HG03175 (cell line): ENCODE results near the gene SCGB3A1.

Source experiments
- ATAC-seq: cut with Tn5 transposase; IDR thresholded peaks from one replicate; pipeline ENCODE4 v1.9.1; 2021; ENCODE audit warnings: mild to moderate bottlenecking, moderate library complexity; ENCODE audit not compliant: unreplicated experiment

Gene SCGB3A1

DNA sequence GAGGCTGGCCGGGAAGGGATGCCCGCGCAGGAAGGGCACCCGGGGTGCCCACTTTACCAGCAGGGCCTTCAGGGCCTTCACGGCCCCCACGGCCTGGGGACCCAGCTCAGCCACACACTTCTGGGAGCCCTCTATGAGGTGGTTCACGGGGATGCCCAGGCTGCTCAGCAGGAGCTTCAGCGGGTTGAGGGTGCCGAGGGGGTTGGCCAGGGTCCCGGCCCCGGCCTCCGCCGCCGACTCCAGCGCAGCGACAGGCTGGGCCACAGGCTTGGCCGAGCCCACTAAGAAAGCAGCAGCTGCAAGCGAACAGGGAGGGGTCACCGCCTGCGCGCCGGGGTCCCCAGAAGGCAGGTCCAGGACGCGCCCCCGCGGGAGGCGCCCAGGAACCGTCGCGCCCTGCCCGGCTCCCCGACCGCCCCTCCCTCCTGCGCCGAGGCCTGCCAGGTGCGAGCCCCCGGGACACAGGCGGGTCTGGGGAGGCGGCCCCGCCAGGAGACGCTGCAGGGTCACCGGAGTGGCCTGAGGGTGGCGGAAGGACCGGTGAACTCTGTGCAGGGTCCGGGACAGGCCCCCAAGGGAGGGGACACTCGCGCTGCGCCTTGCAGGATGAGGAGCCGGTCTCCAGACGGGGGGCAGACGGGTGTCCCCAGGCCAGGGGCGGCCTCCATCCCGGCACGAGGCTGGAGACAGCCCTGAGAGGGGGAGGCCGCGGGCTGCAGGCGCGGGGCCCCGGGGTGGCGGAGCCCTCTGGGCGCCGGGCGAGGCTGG, 572 bp downstream of the SCGB3A1 start:
- no peak for ATAC-seq

DNA sequence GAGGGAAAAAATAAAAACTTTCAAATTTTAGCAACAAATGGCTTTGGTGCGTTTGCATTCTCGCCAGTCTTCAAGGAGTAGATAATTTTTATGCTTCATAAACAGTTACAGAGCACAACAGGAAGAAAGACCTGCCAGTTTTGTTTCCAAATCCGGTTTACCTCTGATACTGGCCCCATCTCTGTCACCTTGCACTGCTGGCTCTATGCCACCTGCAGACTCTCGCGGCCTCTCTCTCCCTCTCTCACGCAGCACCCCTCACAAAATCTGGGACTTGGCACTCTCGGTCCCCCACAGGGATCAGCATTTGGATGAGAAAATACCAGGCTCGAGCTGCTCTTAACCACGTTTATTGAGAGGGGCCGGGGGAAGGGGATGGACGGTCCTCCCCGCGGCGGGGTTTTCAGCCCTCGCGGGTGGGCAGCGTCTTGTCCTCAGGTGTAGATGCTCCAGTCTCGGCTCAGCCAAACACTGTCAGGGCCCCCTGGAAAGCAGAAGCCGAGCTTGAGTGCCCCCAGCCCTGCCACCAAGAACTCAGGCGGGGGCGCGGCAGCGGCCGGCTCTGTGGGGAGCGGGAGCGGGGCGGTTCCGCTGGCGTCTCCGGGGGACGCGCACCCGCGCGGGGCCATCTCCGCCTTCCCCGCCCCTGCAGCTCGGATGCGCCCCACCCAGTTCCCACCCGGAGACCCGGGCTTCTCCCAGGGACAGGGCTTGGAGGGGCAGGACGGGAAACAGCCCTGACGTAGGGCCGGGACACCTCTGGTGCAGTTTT, 1.3 kb downstream of the SCGB3A1 start:
- ATAC-seq, result no peak

GRCh38 chr5:180586870-180587269, 4.4 kb downstream of the SCGB3A1 start:
- ATAC-seq, result no peak

DNA sequence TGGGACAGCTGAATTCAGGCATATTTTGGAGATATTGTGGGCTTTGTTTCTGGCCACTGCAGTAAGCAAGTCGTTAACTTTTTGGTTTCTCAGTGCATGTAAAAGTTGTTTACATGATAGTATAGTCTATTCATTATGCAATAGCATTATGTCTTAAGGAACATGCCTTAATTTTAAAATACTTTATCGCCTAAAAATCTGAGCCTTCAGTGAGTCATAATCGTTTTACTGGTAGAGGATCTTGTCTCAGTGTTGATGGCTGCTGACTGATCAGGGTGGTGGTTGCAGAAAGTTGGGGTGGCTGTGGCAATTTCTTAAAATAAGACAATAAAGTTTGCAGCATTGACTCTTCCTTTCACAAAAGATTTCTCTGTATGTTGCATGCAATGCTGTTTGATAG, 5.1 kb downstream of the SCGB3A1 start:
- ATAC-seq, result no peak

DNA sequence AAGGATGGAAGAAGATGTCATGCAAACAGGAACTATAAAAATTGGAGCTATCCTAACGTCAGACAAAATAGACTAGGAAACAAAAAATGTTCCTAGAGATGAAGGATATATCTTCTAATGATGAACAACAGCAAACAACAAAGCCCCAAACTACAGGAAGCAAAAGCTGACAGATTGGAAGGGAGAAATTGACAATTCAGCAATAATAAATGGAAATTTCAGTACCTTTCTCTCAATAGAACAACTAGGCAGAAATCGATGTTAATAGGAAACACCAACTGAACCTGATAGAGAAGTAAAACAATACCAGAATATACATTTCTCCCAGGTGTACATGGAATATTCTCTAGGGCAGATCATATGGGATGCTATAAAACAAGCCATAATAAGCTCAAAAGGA, 7.6 kb downstream of the SCGB3A1 start:
- no peak for ATAC-seq

DNA sequence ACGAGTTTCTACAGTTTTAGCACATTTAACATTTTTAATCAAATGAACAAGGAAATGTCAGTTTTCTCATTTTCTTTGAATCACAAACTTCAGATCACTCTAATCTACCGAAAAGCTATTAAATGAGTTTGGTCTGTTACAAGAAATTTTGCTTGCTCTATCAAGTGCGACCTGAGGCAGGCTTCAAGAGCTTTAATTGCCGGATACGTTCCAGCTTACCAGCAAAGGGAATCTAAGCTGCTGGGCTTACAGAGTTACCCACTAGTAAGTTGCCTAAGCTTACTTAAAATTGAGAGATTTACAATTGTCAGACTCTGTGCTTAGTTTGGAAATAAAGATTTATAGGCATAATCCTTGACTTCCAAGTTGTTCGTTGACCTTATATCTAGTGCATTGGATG, 10.6 kb downstream of the SCGB3A1 start:
- no peak for ATAC-seq

DNA sequence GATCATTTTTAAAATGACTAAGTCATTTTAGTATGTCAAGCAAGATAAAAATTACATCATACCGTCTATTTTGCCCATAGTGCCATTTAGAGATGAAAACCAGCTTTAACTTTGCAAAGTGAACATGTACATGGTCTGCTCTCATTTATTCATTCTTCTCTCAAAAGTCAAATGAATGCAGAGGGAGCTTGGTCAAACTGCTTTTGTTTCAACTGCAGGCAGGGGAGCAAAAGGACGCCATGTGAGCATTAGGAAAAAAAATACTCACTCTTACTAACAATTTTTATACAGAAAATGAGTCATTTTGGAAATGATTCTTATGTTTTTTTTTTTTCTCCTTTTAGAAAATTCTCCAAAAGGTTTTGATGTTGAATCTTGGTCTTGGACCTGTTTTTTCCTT, 15.7 kb downstream of the SCGB3A1 start:
- no peak for ATAC-seq

DNA sequence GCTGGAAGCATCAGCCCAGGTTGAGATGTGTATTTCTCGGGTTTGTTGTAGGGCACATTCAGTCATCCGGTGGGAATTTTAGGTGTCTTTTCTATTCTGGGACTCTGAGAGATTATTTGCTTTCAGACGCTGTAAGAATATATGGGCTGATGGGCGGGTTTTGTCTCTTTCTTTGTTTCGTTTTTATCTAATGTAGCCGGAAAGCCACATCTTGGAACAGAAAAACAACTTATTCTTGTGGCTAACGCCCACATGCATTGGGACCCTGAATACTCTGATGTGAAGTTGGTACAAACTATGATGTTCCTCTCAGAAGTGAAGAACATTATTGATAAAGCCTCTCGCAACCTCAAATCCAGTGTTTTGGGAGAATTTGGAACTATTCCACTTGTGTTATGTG, 22.4 kb downstream of the SCGB3A1 start:
- no peak for ATAC-seq

GRCh38 chr5:180563994-180564393, 27.3 kb downstream of the SCGB3A1 start:
- no peak for ATAC-seq

- ATAC-seq, result no peak
These were observed 33.1 kb downstream of the SCGB3A1 start for GRCh38 chr5:180558232-180558631.

DNA sequence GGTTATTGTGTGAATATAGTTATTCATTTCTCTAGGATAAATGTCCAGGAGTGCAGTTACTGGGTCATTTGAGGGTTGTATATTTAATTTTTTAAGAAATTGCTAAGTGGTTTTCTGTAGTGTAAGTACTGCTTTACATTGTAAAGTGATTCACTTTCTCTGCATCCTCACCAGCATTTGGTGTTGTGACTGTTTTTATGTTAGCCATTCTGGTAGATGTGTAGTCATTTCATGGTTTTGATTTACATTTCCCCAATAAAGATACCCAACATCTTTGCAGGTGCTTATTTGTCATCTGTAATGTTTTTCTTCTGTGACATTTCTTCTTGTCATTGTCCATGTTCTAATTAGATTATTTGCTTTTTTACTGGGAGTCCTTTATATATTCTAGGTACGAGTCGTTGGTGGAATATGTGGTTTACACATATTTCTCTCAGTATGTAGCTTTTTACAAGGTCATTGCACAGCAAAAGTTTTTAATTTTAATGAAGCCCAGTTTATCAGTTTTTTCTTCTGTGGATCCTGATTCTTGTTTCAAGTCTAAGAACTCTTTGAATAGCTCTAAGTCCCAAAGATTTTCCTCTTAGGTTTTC, 34.0 kb downstream of the SCGB3A1 start:
- no peak for ATAC-seq

DNA sequence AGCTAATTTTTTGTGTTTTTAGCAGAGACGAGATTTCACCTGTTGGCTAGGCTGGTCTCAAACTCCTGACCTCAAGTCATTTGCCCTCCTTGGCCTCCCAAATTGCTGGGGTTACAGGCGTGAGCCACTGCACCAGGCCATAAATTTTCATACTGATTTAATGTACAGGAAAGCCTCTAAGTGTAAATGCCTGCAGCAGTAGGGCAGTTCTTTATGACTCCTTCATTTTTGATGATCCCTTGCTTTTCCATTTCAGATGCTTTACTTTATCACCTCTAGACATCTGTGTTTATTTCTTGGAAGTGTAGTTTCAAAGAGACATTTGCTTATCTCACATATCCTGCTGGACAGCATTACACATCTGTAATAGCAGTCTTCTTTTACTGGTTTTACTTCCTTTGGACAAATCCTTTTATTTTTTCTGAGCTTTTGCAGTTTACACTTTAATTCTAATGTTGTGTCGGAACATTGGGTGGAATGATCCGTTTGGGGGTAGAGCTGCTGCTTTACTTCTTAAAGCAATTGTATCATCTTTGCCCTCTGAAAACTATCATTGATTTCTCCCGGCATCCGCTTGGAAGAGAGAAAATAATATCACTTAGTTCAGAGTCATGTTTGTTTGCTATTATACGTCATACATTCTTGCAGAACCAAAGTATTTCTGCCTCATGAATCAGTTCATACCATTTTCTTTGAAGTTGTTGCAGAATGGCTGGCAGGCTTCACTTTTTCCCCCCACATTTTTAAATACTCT, 36.0 kb downstream of the SCGB3A1 start:
- no peak for ATAC-seq

- no peak for ATAC-seq
These were observed 37.8 kb downstream of the SCGB3A1 start for GRCh38 chr5:180553530-180553929.

GRCh38 chr5:180548563-180548962, 42.7 kb downstream of the SCGB3A1 start:
- ATAC-seq, result no peak

- no peak for ATAC-seq
These were observed 46.1 kb downstream of the SCGB3A1 start for GRCh38 chr5:180545248-180545647.

DNA sequence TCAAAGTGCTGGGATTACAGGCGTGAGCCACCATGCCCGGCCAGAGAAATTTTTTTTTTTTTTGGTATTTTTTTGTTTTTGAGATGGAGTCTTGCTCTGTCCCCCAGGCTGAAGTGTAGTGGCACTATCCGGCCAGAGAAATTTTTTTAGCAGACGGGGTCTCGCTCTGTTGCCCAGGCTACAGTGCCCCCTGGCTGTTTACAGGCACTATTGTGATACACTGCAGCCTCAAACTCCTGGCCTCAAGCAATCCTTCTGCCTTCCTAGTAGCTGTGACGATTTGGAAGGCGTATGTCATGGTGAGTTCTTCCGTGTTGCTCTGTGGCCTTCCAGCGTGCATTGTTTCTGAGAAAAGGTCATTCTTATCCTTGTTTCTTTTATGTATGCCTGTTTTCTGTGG, 49.6 kb downstream of the SCGB3A1 start:
- ATAC-seq, result no peak
